GM21528 (cell line): ENCODE results near the gene ACOX3.
"Not testable (repeated sequence)": the region's sequence is repeated elsewhere in the genome, so short reads cannot be mapped to it uniquely, and the experiment has no call there.

Source experiments
- ATAC-seq: cut with Tn5 transposase; IDR thresholded peaks from one replicate; pipeline ENCODE4 v1.9.1; 2021; ENCODE audit warnings: mild to moderate bottlenecking, moderate library complexity; ENCODE audit not compliant: unreplicated experiment, low FRiP score

Gene ACOX3

GRCh38 chr4:8435656-8436121 lies 4.8 kb downstream of the ACOX3 start:
- peak; percentile 65 for ATAC-seq

- no peak for ATAC-seq
Observed at GRCh38 chr4:8434251-8435073, 6.1 kb downstream of the ACOX3 start.

GRCh38 chr4:8433136-8433535 lies 7.4 kb downstream of the ACOX3 start:
- ATAC-seq = no peak

DNA sequence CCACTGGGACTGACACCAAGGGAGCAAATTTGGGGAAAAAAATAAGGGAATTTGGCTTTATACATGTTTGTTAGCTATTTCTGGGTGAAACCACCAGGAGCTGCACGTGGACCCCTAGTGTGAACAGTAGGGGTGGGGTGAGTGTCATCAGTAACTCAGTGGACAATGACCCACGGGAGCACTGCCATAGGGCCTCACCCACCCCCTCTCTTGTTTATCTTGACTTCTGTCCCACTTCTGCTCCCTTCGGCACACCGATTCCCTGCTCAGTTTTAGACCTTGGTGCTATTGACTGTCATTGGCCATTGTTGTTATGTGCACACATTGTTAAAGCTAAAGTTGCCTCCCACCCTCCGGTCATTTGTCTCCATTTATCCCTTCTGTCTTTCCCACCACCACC lies 9.0 kb downstream of the ACOX3 start:
- no peak for ATAC-seq

- peak; percentile 96 for ATAC-seq
Observed at GRCh38 chr4:8428288-8429097, 12.0 kb downstream of the ACOX3 start.

DNA sequence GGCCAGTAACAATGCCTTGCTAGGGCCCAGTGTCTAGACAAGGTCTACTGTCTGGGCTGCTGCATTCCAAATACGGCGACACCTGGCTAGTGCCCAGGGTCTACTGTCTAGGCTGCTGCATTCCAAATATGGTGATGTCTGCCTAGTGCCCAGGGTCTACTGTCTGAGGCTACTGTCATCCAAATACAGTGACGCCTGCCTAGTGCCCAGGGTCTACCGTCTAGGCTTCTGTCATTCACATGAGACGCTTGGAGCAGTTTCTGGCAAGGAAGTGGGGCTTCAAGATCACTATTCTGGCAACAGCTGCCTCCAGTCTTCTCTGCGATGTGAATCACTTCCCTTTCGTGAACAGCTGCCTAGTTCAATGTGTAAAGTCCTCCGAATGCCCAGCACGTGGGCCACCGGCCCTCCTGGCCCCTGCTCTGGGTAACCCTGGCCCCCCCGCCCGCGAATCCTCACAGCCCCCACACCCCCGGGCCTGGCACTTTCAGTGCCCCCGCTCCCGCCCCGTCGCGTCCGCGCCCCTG lies 12.7 kb downstream of the ACOX3 start:
- peak; percentile 69 for ATAC-seq

DNA sequence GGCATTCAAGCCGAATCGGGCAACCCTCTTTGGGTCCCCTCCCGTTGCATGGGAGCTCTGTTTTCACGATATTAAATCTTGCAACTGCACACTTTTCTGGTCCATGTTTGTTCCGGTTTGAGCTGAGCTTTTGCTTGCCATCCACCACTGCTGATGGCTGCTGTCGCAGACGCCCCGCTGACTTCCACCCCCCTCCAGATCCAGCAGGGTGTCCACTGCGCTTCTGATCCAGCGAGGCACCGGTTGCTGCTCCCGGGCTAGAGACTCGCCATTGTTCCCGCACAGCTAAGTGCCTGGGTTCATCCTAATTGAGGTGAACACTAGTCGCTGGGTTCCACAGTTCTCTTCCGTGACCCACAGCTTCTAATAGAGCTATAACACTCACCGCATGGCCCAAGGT lies 13.3 kb downstream of the ACOX3 start:
- no peak for ATAC-seq

DNA sequence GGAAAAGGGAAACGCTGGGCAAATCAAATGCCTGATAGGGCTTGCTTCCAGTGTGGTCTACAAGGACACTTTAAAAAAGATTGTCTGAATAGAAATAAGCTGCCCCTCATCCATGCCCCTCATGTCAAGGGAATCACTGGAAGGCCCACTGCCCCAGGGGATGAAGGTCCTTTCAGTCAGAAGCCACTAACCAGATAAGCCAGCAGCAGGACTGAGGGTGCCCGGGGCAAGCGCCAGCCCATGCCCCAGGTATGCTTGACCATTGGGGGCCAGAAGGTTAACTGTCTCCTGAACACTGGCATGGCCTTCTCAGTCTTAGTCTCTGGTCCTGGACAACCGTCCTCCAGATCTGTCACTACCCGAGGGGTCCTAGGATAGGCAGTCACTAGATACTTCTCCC lies 17.7 kb downstream of the ACOX3 start:
- no peak for ATAC-seq

DNA sequence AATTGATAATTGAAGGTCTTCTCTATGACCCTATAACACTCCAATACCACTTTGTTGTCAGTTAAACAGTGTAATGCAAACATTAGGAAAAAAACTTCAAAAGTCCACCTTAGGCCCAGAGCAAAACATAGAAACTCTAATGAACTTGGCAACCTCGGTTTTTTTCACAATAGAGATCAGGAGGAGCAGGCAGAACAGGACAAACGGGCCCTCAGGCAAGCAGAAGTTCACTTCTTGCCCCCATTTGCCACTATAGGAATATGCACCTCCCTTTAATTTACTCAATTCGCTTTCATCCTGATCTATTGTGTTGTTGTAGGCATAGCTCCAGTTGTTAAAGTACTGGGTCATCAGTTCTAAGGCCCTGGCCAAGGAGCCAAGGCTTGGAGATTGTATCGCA lies 18.2 kb downstream of the ACOX3 start:
- no peak for ATAC-seq

DNA sequence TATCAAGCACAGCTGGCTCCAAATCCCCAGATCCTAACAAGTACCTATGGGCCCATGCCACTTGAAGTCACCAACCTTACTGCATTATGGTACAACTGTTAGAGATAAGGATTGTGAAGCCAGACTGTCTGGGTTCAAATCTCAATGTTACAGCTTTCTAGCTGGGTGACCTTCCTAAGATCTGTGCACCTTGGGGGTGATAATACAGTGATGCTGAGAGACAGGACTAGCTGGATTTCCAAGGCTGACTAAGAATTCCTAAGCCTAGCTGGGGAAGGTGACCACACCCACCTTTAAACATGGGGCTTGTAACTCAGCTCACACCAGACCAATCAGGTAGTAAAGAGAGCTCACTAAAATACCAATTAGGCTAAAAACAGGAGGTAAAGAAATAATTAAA lies 20.4 kb downstream of the ACOX3 start:
- not testable (repeated sequence) for ATAC-seq

DNA sequence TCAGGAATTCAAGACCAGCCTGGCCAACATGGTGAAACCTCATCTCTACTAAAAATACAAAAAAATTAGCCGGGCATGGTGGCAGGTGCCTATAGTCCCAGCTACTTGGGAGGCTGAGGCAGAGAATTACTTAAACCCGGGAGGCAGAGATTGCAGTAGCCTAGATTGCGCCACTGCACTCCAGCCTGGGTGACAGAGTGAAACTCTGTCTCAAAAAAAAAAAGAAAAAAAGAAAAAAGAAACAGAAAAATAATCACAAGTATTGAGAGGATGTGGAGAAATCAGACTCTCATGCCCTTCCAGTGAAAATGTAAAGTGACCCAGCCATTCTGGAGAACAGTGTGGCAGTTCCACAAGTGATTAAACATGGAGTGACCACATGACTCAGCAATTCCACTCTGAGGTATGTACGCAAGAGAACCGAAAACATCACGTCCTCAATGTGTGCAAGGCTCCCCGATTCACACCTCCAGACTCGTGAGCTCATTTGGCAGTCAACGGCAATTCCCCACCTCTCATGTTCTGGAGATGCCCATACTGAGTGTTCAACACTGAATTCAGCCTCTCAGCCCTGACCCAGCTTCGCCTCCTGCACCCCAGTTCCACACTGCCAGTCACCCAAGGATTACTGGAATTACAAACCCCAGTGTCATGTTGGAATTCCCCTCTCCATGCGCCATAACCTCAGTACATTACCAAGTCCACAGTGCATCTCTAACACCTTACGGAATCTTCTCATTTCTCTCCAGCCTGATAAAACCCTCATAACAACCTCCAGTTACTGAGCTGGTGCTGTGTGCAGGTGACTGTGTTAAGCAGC lies 21.1 kb downstream of the ACOX3 start:
- ATAC-seq = peak; percentile 66

- ATAC-seq = no peak
Observed at GRCh38 chr4:8417071-8417614, 23.4 kb downstream of the ACOX3 start.

- ATAC-seq = no peak
Observed at GRCh38 chr4:8414377-8414776, 26.1 kb downstream of the ACOX3 start.

DNA sequence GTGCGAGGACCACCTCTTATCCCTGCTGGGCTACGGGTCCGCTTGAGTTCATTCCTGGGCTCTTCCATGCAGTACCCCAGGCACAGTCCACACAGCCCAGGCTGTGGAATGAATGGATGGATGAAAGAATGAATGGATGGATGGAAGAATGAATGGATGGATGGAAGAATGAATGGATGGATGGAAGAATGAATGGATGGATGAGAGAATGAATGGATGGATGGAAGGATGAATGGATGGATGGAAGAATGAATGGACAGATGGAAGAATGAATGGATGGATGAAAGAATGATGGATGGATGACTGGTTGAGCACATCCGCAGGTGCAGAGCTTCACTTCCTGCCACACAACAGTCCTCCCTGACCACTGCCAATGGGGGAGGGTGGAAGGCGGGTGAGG lies 28.2 kb downstream of the ACOX3 start:
- ATAC-seq = no peak

DNA sequence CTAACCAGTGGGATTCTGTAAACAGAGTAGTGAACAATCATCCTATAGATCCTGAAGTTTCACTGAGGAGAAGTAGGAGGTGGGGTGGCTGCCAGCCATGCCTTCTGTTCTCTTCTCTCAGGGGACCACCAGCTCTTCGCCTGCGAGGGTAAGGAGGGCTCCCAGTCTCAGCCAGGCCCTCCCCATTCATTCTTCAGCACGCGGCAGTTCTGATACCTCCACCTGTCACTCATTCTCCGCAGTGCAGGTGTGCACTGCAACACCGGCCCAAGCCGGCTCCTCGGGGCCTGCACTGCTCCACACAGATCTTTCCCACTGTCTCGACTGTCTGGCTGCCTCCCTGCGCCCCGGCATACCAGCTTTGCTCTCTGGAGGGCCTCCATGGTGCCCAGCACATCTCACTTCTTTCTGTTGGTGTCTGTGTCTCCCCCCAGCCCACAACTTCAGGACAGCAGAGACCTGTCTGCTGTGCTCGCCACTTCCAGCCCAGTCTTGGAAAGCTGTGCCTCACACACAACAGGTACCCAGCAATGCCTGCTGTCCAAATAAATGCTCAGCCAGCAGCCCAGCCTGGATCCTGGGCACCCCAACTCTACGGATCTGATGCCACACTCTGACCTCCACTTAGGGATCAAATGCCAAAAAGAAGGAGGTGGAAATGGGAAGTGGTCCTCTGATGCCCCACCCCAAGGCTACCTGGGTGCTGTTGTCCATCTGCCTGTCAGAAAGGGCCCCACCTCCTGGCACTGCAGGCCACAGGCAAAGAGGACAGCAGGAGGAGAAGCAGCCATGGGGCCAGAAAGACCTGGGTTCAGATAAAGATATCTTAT lies 29.0 kb downstream of the ACOX3 start:
- no peak for ATAC-seq

DNA sequence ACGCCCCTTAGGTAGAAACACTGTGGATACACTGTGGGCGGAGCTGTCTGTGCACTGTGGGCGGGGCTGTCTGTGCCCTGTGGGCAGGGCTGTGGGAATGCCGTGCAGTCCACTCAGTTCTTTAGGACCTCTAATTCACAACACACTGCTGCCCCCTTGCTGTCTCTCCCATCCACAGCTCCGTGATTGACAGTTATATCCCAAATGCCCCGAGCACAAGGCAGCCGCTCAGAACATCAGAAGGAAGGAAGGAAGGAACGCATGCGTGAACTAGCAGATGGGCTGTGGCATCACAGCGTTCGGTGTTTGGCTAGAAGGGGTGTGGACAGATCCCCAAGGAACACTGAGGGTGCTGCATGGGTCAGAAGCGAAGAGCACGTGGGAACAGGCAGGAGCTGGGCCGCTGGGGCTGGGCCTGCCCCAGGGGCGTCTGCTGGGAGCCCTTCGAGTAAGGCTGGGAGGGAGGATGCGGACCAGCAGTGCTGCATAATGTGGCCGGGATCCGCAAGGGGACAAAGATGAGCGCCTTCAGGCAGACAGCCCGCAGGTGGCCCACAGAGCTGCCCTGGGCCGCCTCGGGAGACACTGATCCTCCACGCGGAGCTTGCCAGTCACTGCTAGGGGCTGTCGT lies 29.8 kb downstream of the ACOX3 start:
- no peak for ATAC-seq

DNA sequence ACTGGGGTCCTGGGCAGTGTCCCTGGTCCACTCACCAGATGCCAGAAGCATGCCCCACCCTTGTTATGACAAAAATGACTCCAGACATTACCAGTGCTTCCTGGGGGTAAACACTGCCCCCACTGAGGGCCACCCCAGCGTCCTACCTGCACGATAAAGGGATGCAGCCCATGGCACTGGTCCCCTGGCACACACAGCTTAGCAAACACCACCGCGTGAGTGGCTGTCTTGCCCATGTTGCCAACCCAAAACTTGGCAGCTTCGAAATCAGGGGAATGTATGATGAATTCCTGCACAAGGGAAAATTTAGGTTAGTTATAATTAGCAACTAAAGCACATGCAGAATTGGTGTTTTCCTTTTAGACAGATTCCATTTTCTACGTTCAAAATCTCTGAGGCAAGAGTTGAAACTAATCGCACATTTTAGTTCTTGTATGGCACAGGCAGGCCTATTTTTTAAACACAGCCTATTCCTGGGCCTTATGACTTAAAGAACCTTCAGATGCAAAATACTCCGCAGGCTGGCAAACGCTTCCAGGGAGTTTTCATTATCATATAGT lies 30.4 kb downstream of the ACOX3 start:
- ATAC-seq = no peak

- ATAC-seq = no peak
Observed at GRCh38 chr4:8409264-8410065, 31.1 kb downstream of the ACOX3 start.
